NCI-H2107 (cell line): ENCODE results near the gene PCTP.

ENCODE experiments used
- DNase-seq: peaks from one replicate; lab custom pipeline; 2025; lab: John Stamatoyannopoulos, UW

PCTP gene

DNA sequence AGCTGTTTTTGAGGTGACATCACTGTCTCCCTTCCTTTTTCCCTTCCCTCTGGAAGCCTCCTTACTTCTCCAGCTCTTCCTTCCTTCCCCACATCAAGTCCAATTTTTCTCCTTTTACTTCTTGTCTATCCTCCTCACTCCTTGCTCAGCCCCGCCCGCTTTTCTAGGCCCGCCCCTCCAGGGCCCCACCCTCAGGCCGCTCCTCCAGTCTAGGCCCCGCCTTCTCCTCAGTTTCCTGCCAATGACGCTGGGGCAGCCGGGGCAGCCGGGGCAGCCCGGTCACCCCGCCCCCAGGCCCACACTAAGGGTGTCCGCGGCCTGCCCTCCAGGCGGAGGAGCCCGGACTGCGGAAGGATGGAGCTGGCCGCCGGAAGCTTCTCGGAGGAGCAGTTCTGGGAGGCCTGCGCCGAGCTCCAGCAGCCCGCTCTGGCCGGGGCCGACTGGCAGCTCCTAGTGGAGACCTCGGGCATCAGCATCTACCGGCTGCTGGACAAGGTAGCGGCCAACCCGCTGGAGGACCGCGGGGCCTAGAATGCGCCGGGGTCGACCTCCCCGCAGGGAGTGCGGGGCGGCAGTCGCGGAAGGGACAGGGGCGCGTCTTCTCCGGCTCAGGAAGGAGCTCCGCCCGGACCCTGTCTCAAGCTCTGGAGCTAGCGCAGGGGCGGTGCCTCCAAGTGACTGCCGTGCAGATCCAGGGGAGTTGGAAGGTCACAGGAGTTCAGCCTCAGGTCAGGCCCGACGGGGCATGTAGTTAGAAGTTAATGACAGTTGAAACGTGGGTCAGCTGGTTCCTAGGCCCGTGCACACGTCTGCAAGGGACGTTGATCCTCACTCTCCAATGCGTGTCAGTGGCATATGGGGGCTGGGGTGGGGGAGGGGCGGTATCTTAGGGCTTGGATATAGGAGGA, at the start of gene PCTP:
TSS of gene PCTP (plus strand) at position 302 of the 908 bp plus-strand sequence. CDS start at position 355, 53 bp downstream.
- no peak for DNase-seq

- no peak for DNase-seq
These were observed 48.7 kb upstream of the PCTP start for GRCh38 chr17:55702150-55702549.

GRCh38 chr17:55704401-55704800, 46.5 kb upstream of the PCTP start:
- no peak for DNase-seq

DNA sequence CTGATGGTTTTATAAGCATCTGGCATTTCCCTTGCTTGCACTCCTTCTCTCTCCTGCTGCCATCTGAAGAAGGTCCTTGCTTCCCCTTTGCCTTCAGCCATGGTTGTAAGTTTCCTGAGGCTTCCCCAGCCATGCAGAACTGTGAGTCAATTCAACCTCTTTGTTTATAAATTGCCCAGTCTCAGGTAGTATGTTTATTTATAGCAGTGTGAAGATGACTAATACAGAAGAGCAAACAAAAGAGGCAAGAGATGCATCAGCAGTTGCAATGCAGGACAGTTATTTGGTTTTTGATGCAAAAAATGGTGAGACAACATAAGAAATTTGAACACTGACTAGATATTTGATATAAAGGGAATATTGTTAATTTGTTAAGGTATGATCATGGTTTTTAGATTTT, 45.0 kb upstream of the PCTP start:
- DNase-seq: no peak

- DNase-seq: no peak
These were observed 43.8 kb upstream of the PCTP start for GRCh38 chr17:55706808-55707773.

DNA sequence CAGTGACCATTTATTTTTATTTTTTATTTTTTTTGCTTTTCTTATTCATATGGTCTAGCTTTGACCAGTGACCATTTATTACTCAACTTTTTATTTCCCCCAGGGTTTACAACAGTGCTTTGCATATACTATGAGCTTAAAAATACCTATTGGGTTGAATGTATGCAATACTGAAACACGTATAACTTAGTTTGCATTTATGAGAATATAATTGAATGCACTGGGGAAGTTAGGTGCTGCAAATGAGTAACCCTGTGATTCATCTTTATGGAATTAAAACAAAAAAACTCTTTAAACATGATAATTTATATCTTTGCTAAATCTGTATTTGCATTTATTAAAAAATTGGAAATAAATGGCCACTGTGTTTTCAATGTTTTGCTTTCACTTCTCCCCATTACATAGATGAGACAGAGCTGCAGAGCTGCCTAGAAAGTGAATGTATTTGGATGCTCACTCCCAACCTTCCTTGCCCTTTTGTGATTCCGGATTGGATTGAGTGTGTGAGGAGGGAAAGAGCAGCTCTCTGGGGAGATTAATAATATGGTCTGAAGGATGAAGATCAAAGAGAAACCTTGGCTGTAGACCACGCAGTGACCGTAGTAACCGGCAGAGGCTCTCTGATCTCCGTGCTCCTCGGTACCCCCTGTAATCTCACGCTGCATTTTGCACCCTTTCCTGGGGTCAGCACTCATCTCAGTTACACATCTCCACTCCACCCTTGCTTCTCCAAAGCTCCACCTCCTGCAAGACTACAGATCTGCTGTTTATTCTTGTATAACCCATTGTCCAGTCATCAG, 42.5 kb upstream of the PCTP start:
- no peak for DNase-seq

DNA sequence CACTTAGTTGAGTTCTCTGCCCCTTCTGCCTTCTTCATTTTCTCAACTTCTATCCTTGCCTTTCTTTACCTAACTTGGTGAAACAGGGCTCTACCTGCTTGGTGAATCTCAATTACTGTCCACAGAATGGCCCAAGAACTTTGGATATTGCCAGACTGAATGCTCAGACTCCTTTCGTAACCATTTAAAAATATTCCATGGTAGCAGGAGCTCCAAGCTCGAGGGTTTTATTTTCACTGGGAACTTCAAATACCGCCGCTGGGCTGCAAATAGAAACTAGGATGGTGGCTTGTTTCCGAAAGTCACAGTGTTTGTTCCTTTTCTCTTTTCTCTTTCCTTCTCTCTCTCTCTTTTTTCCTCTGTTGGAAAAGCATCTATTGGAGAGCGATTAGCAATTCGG, 41.4 kb upstream of the PCTP start:
- DNase-seq: no peak

DNA sequence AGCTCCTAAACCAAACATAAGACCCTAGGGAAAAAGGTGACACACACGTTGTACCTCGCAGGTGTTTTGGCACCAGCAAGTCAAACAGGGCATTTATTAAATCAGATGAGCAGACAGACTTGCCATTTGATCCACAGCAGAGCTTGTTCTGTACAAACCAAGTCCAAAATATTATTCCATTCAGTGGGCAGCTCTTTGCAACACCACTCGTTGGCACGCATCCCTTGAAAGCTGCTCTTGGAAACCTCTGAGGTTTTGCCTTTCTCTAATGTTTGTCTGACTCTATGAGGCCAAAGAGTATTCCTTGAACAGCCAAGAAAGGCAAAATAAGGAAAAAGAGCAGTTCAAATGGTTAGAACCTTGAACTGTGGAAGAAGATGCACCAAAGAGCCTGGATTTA, 40.9 kb upstream of the PCTP start:
- no peak for DNase-seq

GRCh38 chr17:55710410-55710809, 40.4 kb upstream of the PCTP start:
- DNase-seq: no peak

DNA sequence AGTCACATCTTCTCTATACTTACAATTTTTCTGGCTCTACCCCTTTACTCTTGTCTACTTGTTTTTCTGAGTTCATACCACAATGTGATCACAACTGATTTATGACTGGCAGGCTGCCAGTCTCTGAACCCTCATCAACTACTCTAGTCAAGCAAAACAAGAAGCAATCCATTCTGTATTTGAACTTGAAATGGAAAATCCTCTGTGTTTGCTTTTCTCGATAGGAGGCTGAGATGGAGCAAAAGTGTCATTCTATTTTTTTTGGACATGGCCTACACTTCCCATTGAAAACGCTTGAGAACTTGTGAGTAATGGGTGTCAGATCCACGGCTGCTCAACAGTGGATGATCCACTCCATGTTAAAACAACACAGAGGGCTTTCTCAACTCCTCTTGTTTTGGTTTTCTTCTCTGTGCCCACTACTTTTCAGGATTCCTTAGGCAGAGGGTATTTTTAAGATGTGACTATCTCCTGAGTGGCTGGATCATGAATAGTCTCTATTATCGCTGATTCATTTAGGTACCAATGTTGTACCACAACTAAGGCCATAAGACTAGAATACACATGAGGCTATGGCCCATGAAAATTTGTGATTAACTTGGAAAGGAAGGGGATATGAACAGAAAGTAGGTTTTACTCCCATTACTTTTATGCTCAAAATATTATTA, 39.9 kb upstream of the PCTP start:
- DNase-seq: no peak

GRCh38 chr17:55717432-55717831, 33.4 kb upstream of the PCTP start:
- no peak for DNase-seq

DNA sequence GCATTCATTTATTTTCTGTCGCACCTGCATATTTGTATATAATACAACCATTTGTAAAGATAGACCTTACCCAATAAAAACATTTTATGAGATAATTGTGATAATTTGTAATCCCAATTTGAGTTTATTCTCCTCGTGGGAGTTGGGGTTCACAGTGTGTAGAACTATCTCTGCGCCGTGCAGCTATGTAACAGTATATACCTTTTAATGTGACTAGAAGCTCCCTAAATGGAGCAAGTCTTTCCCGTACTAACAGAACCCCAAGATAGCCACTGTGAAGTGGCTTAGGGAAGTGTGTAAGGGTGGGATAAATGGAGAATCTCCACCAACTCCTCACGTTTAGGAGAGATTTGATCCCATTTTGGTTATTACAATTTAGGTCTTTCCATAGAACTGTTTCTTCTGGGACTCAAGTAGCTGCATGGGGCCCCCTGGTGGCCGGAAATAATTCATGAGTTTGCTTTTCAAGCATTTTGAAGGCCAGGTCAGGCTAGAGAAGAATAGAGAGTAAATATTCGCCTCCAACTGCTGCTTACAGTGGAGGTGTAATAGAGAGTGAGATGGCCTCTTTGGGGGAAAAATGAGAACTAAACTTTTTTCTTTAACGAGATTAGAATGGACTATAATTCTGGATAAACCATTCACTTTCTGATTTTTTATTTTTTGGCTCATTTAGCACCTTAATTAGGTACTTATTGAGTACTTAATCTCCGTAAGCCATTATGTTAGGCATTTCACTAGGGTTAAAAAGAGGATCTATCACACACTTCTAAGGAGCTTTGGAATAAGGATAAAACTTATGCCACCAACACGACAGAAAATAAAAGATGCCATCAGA, 32.7 kb upstream of the PCTP start:
- DNase-seq: peak; percentile 1

- no peak for DNase-seq
These were observed 29.7 kb upstream of the PCTP start for GRCh38 chr17:55720919-55721836.

DNA sequence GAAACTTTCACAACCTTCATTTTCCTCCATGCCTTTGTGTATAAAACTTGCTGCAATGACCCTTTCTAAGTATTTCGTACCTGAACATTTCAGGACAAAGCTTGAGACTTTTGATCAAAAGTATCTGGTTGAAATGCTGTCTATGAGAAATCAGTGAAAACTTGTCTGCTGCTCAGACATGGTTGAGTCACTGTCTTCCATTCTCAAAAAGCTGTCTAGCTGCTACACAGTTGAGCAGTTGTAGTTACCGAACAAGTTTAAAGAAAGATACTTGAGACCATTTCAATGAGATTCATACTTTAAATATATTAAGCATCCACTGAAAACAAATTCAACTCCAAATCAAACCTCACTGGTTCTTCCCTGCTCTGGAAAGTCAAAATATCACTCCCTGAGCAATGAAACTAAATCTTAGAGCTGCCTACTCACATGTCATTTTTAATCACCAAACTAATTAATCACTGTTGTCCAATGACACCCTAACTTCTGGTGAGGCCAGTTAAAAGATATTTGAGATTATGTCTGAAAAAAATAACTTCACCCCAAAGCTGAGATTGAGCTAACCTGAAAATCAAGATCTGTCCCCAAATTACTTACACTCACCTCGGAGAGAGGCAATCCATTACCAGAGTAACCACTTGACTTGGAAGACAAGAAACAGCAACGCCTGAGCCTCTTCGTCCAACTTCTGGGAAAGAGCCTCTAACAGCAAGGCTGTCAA, 28.7 kb upstream of the PCTP start:
- no peak for DNase-seq

DNA sequence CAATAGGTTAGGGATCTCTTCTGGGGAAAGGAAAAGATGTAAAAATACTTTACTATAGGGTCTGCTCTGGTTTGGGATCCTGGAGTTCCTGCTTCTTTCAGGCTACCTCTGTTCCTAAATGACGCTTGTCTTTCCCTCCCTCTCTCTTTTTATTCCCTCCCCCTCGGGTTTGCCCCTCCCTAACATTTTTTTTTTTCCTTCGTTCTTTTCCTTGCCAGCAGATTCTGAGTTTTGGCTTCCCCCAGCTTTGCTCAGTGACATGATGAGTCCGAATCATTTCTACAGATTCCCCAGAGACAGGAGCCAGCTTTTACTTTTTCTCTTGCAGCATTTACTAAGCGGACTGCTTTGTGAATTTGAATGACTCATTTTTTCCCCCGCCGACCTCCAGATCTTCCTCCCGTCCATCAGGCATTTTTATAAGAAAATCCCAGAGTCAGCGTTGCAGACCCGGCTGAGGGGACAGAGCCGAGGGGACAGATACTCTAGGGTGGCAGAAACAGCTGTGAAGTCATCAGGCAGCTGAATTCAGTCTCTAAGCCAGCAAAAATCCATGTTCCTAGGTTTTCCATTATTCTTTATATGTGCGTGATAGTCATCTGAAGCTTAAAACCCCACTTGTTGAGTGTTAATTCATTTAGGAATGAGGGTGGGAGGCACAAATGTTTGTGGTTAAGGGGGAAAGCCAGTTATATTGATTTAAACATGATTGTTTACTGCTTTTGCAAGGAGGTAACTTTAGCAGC, 27.9 kb upstream of the PCTP start, which contains the start of gene TMEM100:
TSS of gene TMEM100 (minus strand) at position 123 of the 746 bp plus-strand sequence. CDS start 1,794 bp downstream, outside the sequence.
- DNase-seq: no peak

DNA sequence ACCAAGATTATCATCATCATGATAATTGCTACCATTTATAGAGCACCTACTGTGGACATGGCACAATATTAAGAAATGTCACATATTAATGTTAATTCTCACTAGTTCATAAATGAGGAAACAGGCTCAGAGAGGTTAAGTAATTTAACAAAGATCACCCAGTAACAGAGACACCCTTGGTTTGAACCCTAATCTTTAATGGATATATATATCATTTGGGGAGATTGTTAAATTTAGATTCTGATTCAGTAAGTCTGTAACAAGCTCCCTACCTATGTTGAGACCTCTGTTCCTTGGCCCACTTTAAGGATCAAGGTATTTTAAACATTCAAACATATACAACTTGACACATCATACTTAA, 27.4 kb upstream of the PCTP start:
- no peak for DNase-seq

DNA sequence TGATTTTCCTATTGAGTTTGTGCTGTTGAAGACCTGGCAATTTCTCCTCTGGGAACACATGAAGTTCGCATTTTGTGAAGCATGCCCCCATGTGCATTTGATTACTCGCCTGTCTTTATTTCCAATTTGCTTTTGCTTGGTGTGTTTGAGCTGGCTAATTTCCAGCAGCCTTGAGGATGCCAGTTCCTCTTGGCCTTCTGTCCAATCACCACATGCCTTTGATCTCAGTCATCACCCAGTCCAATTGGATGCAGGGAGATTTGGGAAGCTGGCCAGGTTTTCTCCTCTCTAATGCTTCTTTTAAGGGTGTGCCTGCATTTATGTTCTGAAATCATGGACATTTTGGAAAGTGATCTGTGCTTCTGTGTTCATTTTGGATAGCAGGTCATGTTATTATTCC, 24.4 kb upstream of the PCTP start:
- DNase-seq: no peak

- no peak for DNase-seq
These were observed 23.6 kb upstream of the PCTP start for GRCh38 chr17:55727275-55727674.
